GM18508 (cell line): ENCODE data around the gene FDXR.

Experiments used
- ATAC-seq: cut with Tn5 transposase; IDR thresholded peaks from one replicate; pipeline ENCODE4 v1.9.1; 2021; ENCODE audit warnings: moderate number of reproducible peaks; ENCODE audit not compliant: insufficient read depth, unreplicated experiment

Gene FDXR

DNA sequence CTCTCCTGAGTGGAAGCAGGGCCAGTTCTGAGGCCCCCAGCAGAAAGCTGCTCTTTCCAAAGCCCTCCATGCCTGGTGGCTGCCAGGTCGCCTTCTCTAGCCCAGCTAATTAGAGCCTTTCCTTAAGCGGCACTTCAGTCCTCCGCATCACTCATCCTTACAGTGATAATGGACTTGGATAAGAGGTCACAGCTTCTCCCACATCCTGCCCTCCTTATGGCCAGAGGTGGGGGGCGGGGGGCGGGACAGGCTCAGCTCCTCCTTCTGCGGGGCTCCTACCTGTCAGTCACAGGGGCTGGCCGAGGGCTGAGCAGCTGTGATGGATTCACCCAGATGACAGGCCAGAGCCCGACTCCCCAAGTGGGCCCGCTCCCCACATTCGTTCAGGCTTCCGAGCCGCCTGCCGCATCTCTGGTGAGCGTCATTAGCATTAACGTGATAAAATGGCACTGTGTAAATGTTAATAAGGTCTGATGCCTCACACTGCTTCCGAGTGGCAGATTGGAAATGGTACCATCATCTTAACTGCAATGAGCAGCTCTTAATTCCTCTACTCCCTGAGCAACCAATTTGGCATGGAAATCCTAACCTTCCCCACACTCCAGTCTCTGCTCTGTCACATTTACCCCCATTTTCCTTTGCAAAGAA lies 54.4 kb downstream of the FDXR start:
- no peak for ATAC-seq

DNA sequence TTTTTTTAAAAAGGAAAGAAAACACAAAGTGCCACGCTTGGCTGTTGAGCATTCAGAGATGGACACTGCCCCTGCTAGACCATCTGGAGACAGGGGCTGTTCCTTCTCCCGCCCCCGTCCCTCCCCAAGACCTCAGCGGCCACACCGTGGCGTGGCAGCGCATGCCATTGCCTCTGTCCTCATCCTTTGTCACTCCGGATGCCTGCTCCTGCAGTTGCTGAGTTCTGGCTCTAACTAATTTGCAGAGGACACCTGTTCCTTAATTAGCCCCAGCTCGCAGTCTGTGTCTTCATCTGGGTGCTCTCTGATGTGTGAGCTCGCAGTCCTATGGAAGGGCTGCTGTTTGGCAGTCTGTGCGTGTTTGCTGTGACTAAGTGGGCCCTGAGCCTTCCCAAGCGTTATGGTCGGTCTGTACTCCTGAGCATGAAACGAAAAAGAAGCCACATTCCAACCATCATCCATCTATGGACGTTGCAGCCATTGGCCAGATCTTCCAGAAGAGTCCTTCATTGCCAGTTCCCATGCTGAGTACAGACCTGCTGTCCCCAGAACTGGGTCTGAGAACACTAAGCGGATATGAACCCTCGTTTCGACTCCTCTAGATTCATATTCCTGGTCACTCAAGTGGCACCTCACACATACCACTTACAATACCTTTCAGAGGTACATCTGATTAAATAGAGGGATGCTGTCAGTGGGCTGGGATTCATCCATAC lies 55.7 kb downstream of the FDXR start:
- ATAC-seq = no peak

DNA sequence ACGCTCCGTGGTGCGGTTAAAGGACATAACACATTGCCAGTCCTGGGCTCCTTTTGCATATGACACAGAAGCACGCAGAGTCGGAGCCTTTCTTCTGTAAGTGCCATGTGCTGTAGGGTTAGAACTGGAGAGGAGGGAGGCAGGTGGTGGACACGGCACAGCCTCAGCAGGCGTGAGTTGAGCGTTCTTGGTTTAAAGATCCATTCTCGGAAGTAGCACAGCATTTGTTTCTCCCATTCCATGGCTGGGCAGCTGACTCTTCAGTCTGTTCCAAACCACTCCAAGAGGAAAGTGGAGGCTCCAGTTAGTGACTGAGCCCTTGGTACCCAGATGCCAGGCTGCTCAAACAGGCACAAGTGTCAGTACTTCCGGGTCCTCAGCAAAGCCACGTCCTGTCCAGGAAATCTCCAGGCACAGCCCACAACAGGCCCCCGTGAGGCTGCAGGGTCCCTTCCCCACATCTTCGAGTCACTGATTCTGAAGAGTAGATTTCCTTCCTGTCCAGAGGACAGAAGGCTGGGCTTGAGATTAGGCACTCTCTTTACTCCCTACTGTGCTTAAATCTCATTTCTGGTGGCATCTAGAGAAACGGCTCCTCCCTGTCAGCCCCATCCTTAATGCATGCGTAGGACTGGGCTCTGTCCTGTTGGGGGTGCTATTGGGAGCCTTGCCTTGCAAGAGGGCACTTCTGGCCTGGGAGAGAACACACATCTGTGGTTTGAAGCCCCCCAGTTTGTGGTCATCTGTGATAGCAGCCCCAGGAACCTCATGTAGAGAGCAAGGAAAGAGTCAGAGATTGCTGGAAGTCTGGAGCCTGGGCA lies 57.0 kb downstream of the FDXR start:
- no peak for ATAC-seq

DNA sequence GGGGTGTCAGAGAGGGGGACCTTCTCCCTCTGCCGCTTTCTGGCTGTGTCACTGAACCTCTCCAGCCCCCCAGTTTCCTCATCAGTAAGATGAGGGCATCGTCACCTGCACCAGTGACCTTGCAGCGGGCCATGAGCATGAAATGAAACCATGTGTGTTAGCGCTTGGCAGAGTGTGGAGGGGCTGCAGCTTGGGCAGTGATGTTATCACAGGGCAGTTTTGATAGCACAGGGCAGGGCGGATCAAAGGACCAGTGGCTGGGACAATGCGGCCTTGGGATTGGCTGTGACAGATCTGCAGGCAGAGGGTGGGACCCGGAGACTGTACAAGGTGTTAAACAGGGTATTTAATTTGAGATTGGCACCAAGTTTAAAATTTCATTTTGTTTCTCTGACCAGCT lies 57.7 kb downstream of the FDXR start:
- no peak for ATAC-seq

DNA sequence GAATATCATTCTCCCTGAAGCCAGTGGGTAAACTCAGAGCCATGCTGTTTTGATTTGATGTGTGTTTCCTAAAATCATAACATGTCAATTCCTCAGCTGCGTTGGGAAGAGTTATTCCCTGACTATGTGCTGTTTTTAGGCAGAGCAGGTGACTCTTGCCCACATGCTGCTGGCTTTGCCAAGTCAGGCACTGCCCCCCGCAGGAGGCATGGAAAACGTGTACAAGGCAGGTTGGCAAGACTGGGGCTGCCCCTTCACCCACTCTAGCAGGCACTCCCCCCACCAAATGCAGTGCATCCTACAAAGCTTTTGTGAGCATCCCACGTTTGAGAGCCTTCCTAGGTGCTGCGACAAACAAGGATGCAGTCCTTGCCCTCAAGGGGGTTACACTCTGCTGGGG lies 58.3 kb downstream of the FDXR start:
- no peak for ATAC-seq
